Measurements from ENCODE around the gene SLITRK3. TPM values are rescaled to one million over a fixed set of nuclear protein-coding genes. Genes with fewer than 3 reads are reported as not detected.

SLITRK3 gene
- total and polyA plus RNA-seq, 2 donors (not counting 1 experiment from before 2014, with no cell fraction given): not detected

DNA sequence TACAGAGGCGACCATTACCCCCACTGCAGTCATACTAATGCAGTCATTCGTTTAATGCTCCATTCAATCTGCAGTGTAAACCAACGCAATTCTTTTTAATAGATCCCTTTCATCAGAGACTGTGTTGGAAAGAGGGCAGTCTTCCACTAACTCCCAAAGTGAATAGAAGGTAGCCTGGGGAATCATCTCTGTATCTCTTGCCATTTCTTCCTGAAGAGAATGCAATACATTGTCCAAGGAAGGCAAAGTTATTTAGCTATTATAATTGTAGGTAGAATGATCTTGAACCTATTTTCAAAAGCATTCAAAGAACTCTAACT, 1.3 kb upstream of the SLITRK3 start:
- H3K9me3 ChIP-seq (ENCODE audit: control extremely low read depth in 1 of 3, control insufficient read depth in 2 of 3, insufficient read depth in 1 of 3, low read length in 2 of 3): peaks cover 0 to 10% (median 1%) of the 10 kb centered on the region in 3 donors
- no peak overlapping the region for H3K4me3 ChIP-seq (ENCODE audit: control extremely low read depth in 1 of 5, extremely low read depth in 1 of 5, insufficient read depth in 1 of 5, low read depth in 2 of 5, low read length in 4 of 5)
- ATAC-seq (ENCODE audit: low read depth): no peak
- CTCF ChIA-PET: no interaction called here
- no peak overlapping the region for H3K27ac ChIP-seq (ENCODE audit: low read length in 2 of 2)
- no peaks in the 10 kb centered on the region for H3K36me3 ChIP-seq (replicated peaks in 1 of 2; ENCODE audit: control extremely low read depth in 1 of 2, control insufficient read depth in 1 of 2, extremely low read depth in 1 of 2, insufficient read depth in 2 of 2, low read length in 1 of 2)
- H3K27me3 ChIP-seq (replicated peaks in 1 of 4; ENCODE audit: control extremely low read depth in 1 of 4, control insufficient read depth in 3 of 4, insufficient read depth in 4 of 4, low read length in 3 of 4): peaks cover 0 to 38% (median 11%) of the 10 kb centered on the region in 4 experiments
- DNase-seq: no peak
- Mint-ChIP-seq H3K27ac (no peak overlapping the region), H3K9me3 (ENCODE audit: insufficient read depth) (no peaks in the 10 kb centered on the region), H3K4me3 (no peak overlapping the region), H3K27me3 (peaks cover 51% of the 10 kb centered on the region), H3K4me1 (peaks cover 5% of the 10 kb centered on the region)
- TF ChIP-seq, protein P1, sequence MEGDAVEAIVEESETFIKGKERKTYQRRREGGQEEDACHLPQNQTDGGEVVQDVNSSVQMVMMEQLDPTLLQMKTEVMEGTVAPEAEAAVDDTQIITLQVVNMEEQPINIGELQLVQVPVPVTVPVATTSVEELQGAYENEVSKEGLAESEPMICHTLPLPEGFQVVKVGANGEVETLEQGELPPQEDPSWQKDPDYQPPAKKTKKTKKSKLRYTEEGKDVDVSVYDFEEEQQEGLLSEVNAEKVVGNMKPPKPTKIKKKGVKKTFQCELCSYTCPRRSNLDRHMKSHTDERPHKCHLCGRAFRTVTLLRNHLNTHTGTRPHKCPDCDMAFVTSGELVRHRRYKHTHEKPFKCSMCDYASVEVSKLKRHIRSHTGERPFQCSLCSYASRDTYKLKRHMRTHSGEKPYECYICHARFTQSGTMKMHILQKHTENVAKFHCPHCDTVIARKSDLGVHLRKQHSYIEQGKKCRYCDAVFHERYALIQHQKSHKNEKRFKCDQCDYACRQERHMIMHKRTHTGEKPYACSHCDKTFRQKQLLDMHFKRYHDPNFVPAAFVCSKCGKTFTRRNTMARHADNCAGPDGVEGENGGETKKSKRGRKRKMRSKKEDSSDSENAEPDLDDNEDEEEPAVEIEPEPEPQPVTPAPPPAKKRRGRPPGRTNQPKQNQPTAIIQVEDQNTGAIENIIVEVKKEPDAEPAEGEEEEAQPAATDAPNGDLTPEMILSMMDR (IDR thresholded peaks at IDR 0.05): no peak
- no peak for TF ChIP-seq EZH2 (IDR thresholded peaks at IDR 0.05; ENCODE audit: borderline replicate concordance, insufficient read depth, low read depth, low read length, poor library complexity, severe bottlenecking)
- intact Hi-C loops (cut with micrococcal nuclease): no loop called here
- no peaks in the 10 kb centered on the region for H3K79me2 ChIP-seq (ENCODE audit: control insufficient read depth, insufficient read depth, low read length)
- H3K4me1 ChIP-seq (ENCODE audit: control insufficient read depth in 2 of 2, insufficient read depth in 2 of 2, low read length in 2 of 2): peaks cover 7 to 14% of the 10 kb centered on the region in 2 donors
- no peak overlapping the region for H3K9ac ChIP-seq (ENCODE audit: low read length)
- H4K20me1 ChIP-seq (ENCODE audit: control insufficient read depth, insufficient read depth, low read length, poor library complexity, severe bottlenecking): no peaks in the 10 kb centered on the region
- H2AFZ ChIP-seq (ENCODE audit: insufficient read depth, low read depth, low read length, poor library complexity, severe bottlenecking): peak overlapping the region; percentile 33
- WGBS (ENCODE audit: insufficient coverage): no CpG with 5 or more reads among the region's 3 CpGs
- H3K4me2 ChIP-seq (replicated peaks; ENCODE audit: low read depth, low read length, poor library complexity, severe bottlenecking): peak overlapping the region; percentile 30
- POLR2A ChIA-PET: no interaction called here

DNA sequence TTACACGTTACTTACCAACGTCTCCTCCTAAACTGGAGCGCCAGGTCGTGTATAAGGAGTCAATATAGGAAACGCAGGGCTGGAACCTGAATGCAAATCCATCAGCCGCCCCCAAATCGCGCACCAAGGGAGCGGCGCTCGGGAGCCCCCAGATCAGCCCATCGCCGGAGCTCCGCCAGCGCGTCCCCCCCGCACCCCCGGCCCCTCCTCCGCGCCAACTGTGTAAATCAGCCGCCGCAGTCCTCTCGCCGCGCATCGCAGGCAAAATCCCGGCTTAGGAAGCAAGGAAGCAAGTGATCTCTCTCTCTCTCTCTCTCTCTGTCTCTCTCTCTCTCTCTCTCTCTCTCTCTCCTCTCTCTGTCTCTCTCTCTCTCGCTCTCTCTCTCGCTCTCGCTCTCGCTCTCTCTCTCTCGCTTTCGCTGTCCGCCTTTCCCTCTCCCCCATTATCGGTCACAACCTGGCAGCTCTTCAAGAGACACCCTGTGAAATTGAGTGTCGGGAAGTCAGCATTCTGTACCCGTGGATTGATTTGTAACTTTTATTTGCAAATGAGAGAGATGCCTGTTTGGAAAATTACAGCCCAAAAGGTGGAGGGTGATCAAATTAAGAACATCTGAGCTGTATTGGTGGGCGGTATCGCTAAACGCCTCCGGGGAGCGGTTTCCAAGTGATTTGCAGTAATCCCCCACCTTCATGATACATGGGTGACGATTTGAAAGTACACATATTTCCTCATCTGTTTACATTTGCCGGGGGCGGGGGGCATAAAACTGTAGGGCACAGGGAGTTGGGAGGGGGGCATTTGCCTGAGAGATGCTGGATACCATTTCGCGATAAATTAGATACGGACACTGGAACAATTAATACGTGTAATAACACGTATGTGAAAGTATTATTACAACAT, 645 bp upstream of the SLITRK3 start:
- Histone ChIP-seq H3K9me3 (ENCODE audit: control extremely low read depth in 1 of 3, control insufficient read depth in 2 of 3, insufficient read depth in 1 of 3, low read length in 2 of 3) (peaks cover 0 to 10% (median 1%) of the 10 kb centered on the region in 3 donors), H3K4me2 (replicated peaks; ENCODE audit: low read depth, low read length, poor library complexity, severe bottlenecking) (peak overlapping the region; percentile 30), H2AFZ (ENCODE audit: insufficient read depth, low read depth, low read length, poor library complexity, severe bottlenecking) (peak overlapping the region; percentile 33), H3K4me1 (ENCODE audit: control insufficient read depth in 2 of 2, insufficient read depth in 2 of 2, low read length in 2 of 2) (peaks cover 7 to 14% of the 10 kb centered on the region in 2 donors), H3K27ac (ENCODE audit: low read length in 2 of 2) (no peak overlapping the region), H3K9ac (ENCODE audit: low read length) (no peak overlapping the region), H3K36me3 (replicated peaks in 1 of 2; ENCODE audit: control extremely low read depth in 1 of 2, control insufficient read depth in 1 of 2, extremely low read depth in 1 of 2, insufficient read depth in 2 of 2, low read length in 1 of 2) (no peaks in the 10 kb centered on the region), H3K79me2 (ENCODE audit: control insufficient read depth, insufficient read depth, low read length) (no peaks in the 10 kb centered on the region), H3K27me3 (replicated peaks in 1 of 4; ENCODE audit: control extremely low read depth in 1 of 4, control insufficient read depth in 3 of 4, insufficient read depth in 4 of 4, low read length in 3 of 4) (peaks cover 0 to 38% (median 11%) of the 10 kb centered on the region in 4 experiments), H4K20me1 (ENCODE audit: control insufficient read depth, insufficient read depth, low read length, poor library complexity, severe bottlenecking) (no peaks in the 10 kb centered on the region), H3K4me3 (ENCODE audit: control extremely low read depth in 1 of 5, extremely low read depth in 1 of 5, insufficient read depth in 1 of 5, low read depth in 2 of 5, low read length in 4 of 5) (peak overlapping the region in 1 of 5 experiments; percentile 7)
- DNase-seq: no peak
- Mint-ChIP-seq H3K27me3 (peaks cover 51% of the 10 kb centered on the region), H3K27ac (no peak overlapping the region), H3K9me3 (ENCODE audit: insufficient read depth) (no peaks in the 10 kb centered on the region), H3K4me1 (peaks cover 5% of the 10 kb centered on the region), H3K4me3 (peak overlapping the region; percentile 7)
- TF ChIP-seq, protein P1 (IDR thresholded peaks at IDR 0.05): no peak
- no peak for TF ChIP-seq EZH2 (IDR thresholded peaks at IDR 0.05; ENCODE audit: borderline replicate concordance, insufficient read depth, low read depth, low read length, poor library complexity, severe bottlenecking)
- 10% methylated on average over 36 of the region's 50 CpGs for WGBS (ENCODE audit: insufficient coverage)
- POLR2A ChIA-PET: no interaction called here
- CTCF ChIA-PET: no interaction called here
- ATAC-seq (ENCODE audit: low read depth): no peak
- intact Hi-C loops (cut with micrococcal nuclease): no loop called here
